SK-N-SH treated with all-trans-retinoic acid at 6 μM for 48 hours (cell line): ENCODE data around the gene WHRN.

Source experiments
- ARNTL ChIP-seq: fragments of 450-650 bp; formaldehyde crosslinking; IDR thresholded peaks from 2 replicates; pipeline ENCODE4 v1.5.0; 2020; ENCODE audit warnings: low read depth, mild to moderate bottlenecking, moderate library complexity, borderline replicate concordance
- BACH2 ChIP-seq: fragments of 250-450 bp; sonication (Bioruptor Pico); IDR thresholded peaks from 2 replicates; pipeline ENCODE4 v1.9.0; 2021; ENCODE audit warnings: mild to moderate bottlenecking, borderline replicate concordance
- CSDC2 ChIP-seq: fragments of 250-450 bp; sonication (Bioruptor Pico); IDR thresholded peaks from 2 replicates; pipeline ENCODE4 v1.5.0; 2020; ENCODE audit warnings: mild to moderate bottlenecking, moderate library complexity
- ESRRG ChIP-seq: fragments of 250-450 bp; sonication (Bioruptor Pico); IDR thresholded peaks from 2 replicates; pipeline ENCODE4 v1.6.1; 2021; ENCODE audit warnings: mild to moderate bottlenecking
- PPARA ChIP-seq: fragments of 250-450 bp; sonication (Bioruptor Pico); IDR thresholded peaks from 2 replicates; pipeline ENCODE4 v1.5.0; 2020; ENCODE audit warnings: mild to moderate bottlenecking, borderline replicate concordance
- RARB ChIP-seq: fragments of 250-450 bp; sonication (Bioruptor Pico); IDR thresholded peaks from 2 replicates; pipeline ENCODE4 v1.8.0; 2021; ENCODE audit warnings: mild to moderate bottlenecking, moderate library complexity
- SNAI2 ChIP-seq: fragments of 250-450 bp; sonication (Bioruptor Pico); IDR thresholded peaks from 2 replicates; pipeline ENCODE4 v1.5.0; 2020; ENCODE audit warnings: mild to moderate bottlenecking, moderate library complexity
- TOX ChIP-seq: fragments of 250-450 bp; sonication (Bioruptor Pico); IDR thresholded peaks from 2 replicates; pipeline ENCODE4 v1.8.0; 2021; ENCODE audit warnings: mild to moderate bottlenecking, moderate library complexity, borderline replicate concordance
- ZFP30 ChIP-seq: fragments of 450-650 bp; formaldehyde crosslinking; IDR thresholded peaks from 2 replicates; pipeline ENCODE4 v1.5.0; 2022; ENCODE audit warnings: mild to moderate bottlenecking, moderate library complexity
- ZNF8 ChIP-seq: fragments of 450-650 bp; formaldehyde crosslinking; IDR thresholded peaks from 2 replicates; pipeline ENCODE4 v1.5.0; 2020; ENCODE audit warnings: mild to moderate bottlenecking, moderate library complexity
- TF ChIP-seq, protein P1 (sequence below): fragments of 250-450 bp; sonication (Bioruptor Pico); IDR thresholded peaks from 2 replicates; pipeline ENCODE4 v1.8.0; 2020; ENCODE audit warnings: mild to moderate bottlenecking, moderate library complexity, borderline replicate concordance
- TF ChIP-seq, protein P2 (sequence below): fragments of 250-450 bp; sonication (Bioruptor Pico); IDR thresholded peaks from 2 replicates; pipeline ENCODE4 v1.5.1; 2020; ENCODE audit warnings: low read depth, mild to moderate bottlenecking, moderate library complexity

DNA sequence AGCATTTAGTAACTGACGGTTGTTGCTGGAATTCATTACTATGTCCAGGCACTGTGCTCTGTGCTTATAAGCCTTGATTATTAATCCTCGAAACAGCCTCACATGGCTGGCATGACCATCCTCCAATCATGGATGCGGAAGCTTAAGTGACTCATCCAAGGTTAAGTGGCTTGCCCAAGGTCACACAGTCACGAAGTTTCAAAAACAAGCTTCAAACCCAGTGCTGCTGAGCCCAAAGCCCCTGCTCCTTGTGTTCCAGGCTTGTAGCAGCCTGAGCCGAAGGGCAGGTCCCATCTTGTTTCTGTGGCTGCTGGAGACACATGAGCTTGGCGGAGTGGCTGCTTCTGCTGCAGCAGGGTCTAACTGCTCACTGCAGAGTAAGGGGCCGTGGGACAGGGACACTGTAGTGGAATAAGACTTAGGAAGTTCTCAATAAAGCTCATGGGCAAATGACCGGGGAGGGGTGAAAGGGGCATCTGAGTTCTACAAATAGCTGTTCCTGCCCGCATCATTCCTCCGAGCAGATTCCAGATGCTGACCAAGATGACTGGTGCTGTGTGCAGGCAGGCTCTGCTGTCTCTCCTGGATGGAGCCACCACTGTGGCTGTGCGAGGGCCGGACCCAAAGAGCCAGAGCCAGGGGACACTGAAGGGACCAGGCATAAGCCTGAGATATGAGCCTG is 32.4 kb downstream of the WHRN start:
- TF ChIP-seq RARB (CRISPR knock-in tag) (no peak), ZNF8 (no peak), PPARA (CRISPR knock-in tag) (no peak), ARNTL (CRISPR knock-in tag) (no peak), ZFP30 (CRISPR knock-in tag) (no peak), TOX (CRISPR knock-in tag) (no peak), BACH2 (CRISPR knock-in tag) (no peak), CSDC2 (CRISPR knock-in tag) (no peak), ESRRG (no peak), SNAI2 (CRISPR knock-in tag) (no peak)
- TF ChIP-seq, protein P1, sequence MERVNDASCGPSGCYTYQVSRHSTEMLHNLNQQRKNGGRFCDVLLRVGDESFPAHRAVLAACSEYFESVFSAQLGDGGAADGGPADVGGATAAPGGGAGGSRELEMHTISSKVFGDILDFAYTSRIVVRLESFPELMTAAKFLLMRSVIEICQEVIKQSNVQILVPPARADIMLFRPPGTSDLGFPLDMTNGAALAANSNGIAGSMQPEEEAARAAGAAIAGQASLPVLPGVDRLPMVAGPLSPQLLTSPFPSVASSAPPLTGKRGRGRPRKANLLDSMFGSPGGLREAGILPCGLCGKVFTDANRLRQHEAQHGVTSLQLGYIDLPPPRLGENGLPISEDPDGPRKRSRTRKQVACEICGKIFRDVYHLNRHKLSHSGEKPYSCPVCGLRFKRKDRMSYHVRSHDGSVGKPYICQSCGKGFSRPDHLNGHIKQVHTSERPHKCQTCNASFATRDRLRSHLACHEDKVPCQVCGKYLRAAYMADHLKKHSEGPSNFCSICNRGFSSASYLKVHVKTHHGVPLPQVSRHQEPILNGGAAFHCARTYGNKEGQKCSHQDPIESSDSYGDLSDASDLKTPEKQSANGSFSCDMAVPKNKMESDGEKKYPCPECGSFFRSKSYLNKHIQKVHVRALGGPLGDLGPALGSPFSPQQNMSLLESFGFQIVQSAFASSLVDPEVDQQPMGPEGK (CRISPR knock-in tag): no peak
- TF ChIP-seq, protein P2, sequence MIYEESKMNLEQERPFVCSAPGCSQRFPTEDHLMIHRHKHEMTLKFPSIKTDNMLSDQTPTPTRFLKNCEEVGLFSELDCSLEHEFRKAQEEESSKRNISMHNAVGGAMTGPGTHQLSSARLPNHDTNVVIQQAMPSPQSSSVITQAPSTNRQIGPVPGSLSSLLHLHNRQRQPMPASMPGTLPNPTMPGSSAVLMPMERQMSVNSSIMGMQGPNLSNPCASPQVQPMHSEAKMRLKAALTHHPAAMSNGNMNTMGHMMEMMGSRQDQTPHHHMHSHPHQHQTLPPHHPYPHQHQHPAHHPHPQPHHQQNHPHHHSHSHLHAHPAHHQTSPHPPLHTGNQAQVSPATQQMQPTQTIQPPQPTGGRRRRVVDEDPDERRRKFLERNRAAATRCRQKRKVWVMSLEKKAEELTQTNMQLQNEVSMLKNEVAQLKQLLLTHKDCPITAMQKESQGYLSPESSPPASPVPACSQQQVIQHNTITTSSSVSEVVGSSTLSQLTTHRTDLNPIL (CRISPR knock-in tag): no peak
